Measurements from ENCODE around the gene IKBKE.

Gene IKBKE

DNA sequence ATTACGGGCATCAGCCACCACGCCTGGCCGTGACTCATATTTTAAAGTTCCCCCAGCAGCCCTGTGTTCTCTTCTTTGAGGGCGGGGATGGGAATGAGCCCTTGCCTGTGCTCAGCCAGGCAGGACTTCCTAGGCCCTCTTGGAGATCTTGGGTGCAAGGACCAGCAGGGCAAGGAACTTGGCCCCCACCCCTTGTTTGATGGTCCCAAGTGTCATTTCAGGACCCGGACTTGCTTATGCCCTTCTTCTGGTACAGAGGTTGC lies 46.4 kb downstream of the IKBKE start:
- no peak for DNase-seq

DNA sequence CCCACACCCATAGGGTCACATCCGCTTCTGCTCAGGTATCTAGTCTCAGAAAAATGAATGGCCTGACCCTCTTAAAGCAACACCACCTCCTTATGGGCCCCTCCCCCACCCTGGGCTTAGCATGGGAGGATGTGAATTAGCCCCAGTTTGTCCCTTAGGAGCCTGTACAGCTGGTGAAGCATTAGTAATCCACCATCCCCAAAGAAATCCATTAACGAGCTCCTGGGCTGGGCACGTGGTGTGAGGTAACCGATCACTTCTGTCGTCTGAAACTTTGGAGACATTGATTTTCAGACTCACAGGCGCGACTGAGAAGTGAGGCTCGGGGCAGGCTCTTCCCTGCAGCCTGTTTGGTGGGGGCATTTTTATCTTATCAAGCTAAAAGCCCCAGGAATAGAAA lies 47.5 kb downstream of the IKBKE start:
- no peak for DNase-seq

DNA sequence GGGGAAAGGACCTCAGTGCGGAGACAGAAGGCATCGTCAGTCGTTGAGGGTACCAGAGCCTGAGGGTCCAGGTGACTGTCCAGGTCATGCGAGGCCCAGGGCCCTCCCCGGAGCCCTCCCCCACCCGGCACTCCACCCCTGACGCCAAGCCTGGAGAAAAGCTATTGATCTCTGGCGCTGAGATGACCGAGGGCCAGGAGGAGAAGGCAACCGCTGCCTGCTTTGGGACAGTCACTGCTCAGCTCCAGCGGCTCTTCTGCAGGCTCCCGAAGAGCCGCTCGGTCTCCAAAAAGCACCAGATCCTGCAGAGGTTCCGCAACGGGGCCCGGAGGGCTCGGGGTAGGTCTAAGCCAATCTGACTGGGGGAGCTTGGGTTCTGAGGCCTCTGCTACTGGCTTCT lies 47.9 kb downstream of the IKBKE start:
- DNase-seq = no peak

DNA sequence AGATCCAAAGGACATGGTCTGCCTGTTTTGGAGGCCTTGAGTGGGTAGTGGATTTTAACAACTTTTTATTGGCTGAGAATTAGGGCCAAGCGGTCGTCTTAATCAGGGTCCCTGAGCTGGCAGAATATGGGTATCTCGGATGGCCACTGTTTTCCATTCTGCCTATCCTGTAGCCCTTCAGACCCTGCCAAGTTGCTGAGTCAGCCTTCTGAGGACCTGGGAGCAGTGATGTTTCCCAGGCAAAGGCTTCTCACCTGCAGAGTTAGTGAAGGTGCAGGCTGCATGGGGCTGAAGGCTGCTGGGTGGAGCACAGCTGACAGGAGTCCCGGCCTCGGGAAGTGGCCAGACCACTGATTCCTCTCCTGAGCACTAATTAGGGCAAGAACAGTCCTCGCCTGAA lies 48.5 kb downstream of the IKBKE start:
- no peak for DNase-seq

DNA sequence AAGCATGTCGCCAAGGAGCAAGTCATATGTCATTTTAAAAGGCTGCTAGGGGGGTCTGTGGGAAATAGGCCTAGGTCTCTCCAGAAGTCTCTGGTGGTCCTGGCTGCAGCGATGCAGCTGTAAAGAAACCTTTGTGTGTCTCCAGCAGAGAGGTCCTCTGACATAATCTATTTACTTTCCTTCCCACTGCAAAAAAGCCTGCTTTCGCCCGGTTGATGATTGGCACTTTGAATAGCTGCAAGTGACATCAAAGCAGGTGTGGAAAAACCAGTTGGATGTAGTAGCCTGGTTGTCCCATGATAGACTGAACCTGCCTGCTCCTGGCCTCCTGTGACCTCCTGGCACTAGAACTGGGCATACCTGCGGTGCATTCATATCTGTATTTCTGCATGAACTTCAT lies 50.9 kb downstream of the IKBKE start:
- no peak for DNase-seq

DNA sequence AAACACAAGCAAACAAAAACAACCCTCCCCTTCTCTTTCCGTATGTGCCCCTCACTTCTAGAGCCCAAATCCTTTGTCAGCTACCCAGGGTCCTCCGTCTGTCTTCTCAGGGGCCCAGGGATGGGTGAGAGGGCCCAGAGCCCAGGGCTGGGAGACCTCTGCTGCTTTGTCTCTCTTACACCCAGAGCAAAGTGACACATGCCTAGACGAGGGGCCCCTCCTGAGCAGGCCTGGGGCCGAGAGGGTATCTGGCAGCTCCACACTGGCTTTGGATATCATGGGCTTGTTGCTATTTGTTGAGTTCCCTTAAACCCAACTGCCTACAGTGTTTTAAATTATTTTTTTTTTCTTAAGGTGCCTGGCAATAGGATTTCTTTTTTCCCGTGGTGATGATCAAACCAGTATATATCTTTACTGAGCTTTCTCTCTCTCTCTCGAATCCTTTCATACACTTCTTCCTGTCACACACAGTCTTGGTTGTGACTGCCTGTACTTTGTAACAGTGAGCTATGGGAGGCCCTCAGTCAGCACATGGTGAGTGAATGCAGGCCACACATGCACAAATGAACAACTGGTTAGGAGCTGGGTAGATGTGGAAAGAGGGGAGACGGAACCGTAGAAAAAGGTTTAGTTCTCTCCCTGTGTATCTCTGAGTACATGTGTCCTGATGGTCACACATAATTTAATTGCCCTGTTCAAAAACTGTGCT lies 51.6 kb downstream of the IKBKE start:
- DNase-seq = no peak

DNA sequence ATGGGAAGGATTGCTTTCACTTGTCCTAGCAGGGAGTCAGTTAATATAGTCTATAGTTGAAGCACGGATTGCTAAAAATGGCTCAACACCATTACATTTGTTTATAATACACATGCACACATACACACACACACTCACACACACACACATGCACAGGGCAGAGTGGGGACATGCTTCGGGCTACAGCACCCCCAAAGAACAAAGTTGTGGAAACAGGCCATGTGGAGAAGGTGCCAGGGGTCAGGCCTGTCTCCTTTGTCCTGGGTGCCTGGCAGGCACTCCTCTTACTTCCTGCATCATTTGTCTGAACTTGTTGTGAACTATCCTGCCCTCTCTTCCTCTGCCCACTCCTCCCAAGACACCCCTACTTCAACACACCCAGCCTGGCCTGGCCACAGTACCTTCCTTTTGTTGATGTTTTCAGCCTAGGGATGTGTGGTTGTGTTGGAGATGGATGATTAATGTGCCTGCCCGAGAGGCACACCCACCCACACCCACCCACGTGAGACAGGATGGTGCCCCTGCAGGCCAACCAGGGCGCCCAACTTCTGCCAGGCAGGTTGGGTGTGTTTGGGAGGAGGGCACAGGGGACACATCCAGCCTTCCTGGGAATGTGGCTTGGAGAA lies 54.6 kb downstream of the IKBKE start:
- DNase-seq = no peak

DNA sequence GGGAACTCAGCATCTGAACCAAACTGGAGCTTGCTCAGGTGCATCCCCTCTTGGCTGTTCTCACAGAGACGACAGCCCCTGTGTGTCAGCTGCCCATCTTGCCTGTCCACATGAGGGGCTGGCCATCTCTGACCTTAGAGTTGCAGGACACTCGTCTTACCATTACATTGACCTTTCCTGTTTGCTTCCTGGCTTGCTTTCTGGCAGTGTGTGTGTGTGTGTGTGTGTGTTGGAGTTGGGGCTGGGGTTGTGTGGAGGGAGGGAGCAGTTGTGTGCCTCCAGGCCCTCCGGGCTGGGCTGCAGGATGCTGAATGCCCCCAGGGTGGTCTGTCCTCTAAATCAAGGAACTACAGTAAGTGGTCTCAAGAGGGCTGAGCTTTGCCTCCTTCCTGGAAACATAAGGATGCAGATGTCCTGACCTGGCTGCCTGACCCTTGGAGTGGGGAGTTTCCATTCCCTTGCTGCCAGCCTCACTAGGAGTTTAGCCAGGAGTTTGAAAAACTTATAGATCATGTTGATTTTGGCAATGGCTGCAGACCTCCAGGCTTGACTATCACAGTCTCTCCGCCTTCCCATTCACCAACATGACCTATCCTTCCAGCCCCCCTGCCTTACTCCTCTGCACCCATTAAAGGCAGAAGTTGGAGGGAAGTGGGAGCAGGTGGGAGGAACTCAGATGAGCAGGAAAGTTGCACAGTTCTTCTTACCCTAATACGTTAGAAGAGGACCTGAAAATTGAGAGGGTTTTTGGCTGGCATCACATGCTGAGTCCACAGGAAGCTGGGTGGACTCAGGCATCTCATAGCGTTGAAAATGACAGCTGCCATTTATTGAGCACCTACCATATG lies 56.0 kb downstream of the IKBKE start:
- no peak for DNase-seq

DNA sequence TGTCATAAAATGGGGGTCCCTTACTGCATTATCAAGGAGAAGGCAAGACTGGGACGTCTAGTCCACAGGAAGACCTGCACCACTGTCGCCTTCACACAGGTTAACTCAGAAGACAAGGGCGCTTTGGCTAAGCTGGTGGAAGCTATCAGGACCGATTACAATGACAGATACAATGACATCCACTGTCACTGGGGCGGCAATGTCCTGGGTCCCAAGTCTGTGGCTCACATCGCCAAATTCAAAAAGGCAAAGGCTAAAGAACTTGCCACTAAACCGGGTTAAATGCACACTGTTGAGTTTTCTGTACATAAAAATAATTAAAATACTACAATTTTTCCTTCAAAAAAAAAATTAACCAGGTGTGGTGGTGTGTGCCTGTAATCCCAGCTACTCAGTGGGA lies 59.1 kb downstream of the IKBKE start:
- no peak for DNase-seq

DNA sequence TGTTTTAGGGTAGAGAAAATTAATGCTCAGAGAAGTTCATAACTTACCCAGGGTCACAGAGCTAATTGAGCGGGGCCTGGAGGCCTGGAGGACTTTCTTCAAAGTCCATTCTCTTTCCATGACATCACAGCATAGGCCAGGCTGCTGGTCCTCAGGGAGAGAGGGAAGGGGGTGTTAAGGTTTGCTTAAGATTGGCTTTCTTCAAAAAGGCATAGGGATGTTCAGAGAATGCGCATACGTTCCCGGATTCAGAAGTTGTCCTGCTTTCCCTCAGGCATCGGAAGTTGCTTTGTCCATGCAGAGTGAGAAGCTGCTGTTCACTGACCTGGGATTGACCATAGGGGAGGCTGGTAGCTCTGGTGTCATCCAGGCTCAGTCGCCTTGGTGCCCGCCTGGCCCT lies 62.1 kb downstream of the IKBKE start:
- DNase-seq = no peak

DNA sequence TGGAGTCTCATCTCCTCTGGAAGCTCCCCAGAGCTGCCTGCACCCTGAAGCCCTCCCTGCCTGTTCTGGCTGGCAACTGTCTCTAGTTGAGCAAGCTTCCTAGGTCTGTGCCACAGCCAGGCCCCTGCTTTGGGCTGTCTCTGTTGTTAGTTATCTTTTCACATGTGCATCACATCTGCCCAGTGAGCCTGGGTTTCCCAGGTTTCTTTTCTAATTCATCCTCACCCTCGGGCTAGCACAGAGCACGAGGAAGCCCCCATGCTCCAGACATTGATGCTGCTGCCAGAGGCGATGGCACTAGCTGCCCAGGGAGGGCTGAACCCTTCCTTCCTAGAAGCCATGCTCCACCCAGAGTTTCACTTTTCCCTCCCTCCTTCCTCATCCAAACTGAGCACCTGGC lies 64.3 kb downstream of the IKBKE start:
- no peak for DNase-seq

DNA sequence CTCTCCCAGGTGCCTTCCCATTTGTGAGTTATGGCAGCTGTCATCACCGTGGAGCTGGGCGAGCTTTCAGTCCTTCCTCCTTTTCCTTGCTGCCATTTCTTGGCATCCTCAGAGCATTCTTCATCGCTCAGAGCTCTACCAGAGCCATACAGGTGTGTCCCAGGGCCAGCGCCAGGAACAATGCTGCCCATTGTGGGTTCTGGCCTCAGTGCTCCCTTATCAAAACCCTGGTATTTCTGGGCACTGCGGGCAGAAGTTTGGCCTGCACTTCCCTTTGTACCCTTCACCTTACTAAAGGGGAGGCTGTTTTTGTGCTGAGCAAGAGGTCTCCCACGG lies 65.5 kb downstream of the IKBKE start:
- DNase-seq = no peak

DNA sequence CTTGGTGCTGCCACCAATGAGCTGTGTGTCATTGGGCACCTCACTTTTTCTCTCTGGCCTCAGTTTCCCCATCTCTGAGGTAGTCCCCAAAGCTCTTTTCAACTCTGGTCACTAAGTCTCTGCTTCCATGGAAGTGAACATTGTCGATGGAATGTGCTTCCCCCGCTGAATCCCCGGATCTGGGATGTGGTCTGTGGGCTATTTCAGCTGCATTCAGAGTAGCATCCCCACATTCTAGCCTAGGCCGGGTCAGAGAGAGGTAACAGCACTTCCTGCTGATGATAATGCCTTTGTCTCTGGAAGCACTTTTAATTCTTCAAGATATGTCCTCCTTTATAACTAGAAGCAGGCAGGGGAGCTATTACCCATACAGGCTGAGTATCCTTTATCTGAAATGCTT lies 66.9 kb downstream of the IKBKE start:
- DNase-seq = peak; percentile 69

DNA sequence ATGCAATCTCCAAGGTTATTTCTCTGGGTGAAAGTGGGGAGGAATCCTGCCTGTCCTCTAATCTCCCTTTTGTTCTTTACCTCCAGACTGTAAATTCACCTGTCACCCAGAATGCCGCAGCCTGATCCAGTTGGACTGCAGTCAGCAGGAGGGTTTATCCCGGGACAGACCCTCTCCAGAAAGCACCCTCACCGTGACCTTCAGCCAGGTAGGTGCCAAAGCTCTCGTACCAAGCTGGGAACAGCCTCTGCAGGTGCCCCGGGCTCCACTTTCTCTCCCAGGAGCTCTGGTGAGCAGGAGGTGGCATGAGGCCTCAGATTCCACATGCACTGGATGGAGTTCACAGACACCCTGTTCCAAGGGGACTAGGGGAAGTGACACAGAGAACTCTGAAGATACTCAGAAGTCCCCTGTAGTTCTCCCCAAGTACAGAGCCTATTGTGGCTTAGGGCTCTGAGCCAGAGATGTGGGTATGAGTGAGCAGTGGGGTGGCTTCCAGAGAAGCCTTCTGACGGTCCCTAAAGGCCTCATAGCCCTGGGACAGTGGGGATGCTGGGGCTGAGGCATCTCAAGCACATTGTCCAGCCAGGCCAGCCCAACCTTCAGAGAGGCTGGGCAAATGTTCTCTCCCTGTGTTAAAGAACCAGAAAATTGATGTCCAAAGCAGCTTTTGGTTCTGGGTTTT lies 68.0 kb downstream of the IKBKE start:
- DNase-seq = peak; percentile 31

DNA sequence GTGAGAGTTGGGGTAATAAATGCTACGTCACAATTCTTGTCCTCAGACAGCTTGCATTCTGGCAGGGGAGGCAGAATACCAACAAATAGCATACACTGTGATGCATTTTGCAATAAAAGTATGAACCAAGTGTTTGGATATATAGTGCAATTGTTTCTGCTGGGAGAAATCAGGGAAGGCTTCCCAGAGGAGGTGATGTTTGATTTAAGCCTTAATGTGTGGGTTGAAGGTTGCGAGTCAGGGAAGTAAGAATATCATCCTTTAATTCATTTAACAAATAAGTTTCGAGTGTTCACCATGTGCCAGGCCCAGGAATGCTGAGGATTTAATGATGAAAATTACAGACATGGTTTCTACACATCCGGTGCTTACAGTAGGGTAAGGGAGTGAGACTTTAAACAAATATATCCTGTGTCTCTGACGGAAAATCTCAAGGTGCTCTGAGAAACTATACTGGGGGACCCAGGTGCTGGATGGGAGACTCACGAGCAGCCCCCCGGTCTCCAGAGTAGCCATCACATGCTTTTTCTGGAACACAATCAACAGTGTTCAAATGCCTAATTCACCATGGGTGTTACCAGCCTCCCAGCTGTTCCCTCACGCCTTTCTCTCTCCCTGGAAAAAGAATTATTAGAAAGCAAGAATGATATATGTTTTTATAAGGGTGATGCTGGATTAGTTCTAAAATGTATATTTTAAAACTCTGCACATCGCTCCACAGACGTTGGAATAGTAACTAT lies 68.8 kb downstream of the IKBKE start:
- no peak for DNase-seq

DNA sequence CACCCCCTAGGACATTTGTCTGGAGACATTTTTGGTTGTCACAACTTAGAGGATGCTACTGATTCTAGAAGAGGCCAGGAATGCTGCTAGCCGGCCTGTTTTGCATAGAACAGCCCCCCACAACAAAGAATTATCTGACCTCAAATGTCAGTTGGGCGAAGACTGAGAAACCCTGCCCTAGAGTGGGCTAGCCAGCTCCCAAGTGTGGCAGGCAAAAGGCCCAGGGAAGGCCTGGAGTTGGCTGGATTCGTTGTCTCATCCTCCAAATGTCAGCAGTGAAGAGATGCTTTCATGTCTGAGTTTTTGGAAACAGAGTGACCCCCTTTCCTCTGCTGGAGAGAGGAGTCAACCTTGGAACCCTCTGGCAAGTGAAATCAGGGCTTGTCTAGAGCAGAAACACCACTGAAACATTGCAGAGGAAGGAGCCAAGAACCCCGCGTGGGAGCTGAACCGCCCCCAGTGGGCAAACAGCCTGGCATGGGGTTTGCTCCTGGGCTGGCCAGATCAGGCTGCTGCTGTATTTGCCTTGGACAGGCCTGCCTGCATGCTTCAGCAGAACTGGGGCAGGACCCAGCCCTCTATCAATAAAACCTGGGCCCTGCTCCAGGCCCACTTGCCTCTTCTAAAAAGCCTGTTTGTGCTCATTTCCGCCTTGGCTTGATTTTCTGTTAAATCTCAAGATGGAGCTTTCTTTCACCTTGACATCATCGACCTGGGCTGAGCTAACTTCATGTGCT lies 69.9 kb downstream of the IKBKE start:
- DNase-seq = no peak

DNA sequence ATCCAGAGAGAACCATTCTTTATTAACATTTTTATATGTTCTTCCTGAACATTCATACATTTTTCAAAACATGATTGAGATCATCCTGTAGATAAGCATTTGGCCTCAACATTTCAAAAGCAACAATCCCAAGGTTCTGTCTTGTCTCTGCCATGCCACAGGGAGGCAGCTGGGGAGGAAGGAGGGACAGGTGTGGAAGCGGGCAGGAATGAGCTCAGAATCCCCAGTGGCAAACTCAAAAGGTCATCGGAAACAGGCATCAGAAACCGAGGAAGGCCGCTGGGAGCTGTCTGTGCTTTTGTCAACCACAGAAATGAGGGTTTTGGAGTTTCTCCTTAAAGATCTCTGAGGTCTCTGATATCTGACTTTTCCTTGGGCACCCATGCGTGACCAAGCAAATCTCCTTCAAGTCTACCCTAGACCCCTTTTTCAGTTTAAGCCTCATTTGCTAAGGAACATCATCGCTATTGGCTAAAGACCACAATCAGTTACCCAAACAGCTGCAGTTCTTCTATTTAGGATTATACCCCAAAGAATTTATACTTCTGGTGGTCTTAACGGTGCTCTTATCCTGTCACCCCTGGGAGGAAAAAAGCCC lies 71.1 kb downstream of the IKBKE start:
- no peak for DNase-seq

DNA sequence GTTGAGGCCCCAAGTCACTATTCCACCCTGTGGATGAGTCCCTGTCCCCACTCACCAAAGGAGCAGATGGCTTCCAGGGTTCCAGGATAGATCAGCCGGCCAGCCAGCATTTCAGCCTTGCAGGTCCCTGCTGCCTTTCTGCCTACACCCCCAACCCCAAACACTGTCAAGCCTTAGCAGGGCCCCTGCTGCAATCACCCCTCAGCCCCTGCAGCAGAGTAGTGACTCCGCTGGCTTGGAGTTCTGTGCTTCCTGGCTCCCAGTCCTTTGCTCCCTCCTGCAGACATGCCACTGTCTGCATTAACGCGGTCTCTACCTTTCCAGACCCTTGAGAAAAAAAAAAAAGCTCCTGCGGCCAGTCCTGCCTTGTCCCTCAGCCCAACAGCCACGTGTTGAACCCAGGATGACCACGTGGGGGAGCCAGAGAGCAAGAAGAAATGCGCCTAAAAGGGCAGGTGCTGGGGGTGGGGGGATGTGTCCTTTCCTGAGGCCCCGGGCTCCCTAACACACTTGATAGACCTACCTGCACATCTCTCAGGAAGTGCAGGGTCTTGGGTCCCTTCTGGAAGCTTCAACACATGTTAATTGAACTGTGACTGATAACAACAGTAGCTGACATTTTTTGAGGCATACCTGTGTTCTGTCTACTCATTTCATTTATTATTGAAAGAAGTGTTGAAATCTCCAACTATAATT lies 74.4 kb downstream of the IKBKE start:
- DNase-seq = peak; percentile 48

DNA sequence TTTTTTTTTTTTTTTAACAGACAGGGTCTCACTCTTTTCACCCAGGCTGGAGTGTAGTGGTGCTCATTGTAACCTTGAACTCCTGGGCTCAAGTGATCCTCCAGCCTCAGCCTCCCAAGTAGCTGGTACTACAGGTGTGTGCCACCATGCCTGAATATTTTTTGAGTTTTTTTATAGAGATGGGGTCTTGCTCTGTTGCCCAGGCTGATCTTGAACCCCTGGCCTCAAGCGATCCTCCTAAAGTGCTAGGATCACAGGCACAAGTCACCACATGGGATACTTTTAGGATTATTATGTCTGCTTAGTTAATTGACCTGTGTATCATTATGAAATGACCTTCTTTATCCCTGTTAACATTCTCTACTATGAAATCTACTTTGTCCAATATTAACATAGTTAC lies 75.1 kb downstream of the IKBKE start:
- no peak for DNase-seq
